Stomach (tissue), 4 donors: Measurements from ENCODE around the gene SYNDIG1.

ENCODE experiments used
- POLR2A ChIP-seq, 4 donors: fragments of 450-650 bp; IDR thresholded peaks; one replicate each; pipeline ENCODE4 v1.6.1; 2016; ENCODE audit warnings: antibody characterized with exemption in 4 of 4, control low read depth in 2 of 4, mild to moderate bottlenecking in 1 of 4, moderate library complexity in 1 of 4
- TF ChIP-seq, protein P1 (sequence below), 7 experiments: fragments of 450-650 bp in 4 of 7; fragments of 200-600 bp in 3 of 7; sonication (generic) in 3 of 7; IDR thresholded peaks; one replicate each; pipeline ENCODE4 v1.5.1; 2016 to 2019; ENCODE audit warnings: antibody characterized with exemption in 7 of 7, control low read depth in 2 of 7, mild to moderate bottlenecking in 1 of 7

DNA sequence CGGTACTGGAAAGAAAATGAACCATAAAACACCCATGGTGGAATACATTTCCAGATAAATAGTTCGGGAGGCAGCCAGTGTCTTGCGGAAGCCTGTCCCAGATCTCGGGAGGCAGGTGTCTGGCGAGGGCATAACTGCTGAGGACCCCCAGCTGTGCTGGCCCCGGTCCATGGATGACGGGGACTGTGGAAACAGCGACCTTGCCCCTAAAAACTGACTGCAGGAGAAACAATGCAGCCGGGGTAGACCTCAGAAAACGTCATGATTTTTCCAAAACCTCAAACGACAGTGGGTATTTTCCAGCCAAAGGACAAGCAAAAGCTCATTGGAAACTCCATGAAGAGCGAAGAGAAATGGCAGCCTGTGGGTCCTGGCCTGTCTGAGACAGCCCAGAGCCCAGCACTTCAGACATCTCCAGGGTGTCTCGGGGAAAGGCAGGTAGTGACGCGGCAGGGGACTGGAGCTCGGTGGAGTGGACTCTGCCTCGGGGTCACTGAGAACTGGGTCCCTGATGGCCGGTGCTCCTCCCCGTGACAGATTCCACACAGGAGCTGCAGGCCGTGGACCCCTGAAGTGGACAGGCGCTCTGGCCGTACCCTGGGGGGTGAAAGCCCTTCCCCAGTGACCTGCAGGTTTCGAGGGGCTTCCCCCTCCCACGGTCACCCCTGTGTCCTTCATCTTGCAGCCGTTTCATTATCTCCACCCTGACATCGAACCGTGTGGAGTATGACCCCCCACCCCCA lies 188.6 kb downstream of the SYNDIG1 start:
- TF ChIP-seq, protein P1, sequence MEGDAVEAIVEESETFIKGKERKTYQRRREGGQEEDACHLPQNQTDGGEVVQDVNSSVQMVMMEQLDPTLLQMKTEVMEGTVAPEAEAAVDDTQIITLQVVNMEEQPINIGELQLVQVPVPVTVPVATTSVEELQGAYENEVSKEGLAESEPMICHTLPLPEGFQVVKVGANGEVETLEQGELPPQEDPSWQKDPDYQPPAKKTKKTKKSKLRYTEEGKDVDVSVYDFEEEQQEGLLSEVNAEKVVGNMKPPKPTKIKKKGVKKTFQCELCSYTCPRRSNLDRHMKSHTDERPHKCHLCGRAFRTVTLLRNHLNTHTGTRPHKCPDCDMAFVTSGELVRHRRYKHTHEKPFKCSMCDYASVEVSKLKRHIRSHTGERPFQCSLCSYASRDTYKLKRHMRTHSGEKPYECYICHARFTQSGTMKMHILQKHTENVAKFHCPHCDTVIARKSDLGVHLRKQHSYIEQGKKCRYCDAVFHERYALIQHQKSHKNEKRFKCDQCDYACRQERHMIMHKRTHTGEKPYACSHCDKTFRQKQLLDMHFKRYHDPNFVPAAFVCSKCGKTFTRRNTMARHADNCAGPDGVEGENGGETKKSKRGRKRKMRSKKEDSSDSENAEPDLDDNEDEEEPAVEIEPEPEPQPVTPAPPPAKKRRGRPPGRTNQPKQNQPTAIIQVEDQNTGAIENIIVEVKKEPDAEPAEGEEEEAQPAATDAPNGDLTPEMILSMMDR (IDR thresholded peaks at IDR 0.05): no peak
- TF ChIP-seq POLR2A (IDR thresholded peaks at IDR 0.05): no peak
